ENCODE data around the gene KCTD16. TPM values are rescaled to one million over a fixed set of nuclear protein-coding genes. Genes with fewer than 3 reads are reported as not detected.

The KCTD16 gene
- total RNA-seq, 1 donor from 2014 or later: 0.37 TPM

GRCh38 chr5:144478565-144478964, 307.9 kb downstream of the KCTD16 start:
- peaks cover 21% of the 10 kb centered on the region for H3K4me1 Mint-ChIP-seq
- TF ChIP-seq, protein P1, sequence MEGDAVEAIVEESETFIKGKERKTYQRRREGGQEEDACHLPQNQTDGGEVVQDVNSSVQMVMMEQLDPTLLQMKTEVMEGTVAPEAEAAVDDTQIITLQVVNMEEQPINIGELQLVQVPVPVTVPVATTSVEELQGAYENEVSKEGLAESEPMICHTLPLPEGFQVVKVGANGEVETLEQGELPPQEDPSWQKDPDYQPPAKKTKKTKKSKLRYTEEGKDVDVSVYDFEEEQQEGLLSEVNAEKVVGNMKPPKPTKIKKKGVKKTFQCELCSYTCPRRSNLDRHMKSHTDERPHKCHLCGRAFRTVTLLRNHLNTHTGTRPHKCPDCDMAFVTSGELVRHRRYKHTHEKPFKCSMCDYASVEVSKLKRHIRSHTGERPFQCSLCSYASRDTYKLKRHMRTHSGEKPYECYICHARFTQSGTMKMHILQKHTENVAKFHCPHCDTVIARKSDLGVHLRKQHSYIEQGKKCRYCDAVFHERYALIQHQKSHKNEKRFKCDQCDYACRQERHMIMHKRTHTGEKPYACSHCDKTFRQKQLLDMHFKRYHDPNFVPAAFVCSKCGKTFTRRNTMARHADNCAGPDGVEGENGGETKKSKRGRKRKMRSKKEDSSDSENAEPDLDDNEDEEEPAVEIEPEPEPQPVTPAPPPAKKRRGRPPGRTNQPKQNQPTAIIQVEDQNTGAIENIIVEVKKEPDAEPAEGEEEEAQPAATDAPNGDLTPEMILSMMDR (conservative IDR thresholded peaks at IDR 0.05): no peak
- no peak overlapping the region for H3K27ac Mint-ChIP-seq (ENCODE audit: unreplicated experiment)
- H3K4me3 Mint-ChIP-seq: no peak overlapping the region
- H3K9me3 Mint-ChIP-seq: no peaks in the 10 kb centered on the region
- no peak for DNase-seq (ENCODE audit: low read depth, low spot score)
- no peaks in the 10 kb centered on the region for H3K36me3 Mint-ChIP-seq (ENCODE audit: low read depth)
- H3K27me3 Mint-ChIP-seq (ENCODE audit: low read depth): no peaks in the 10 kb centered on the region

GRCh38 chr5:144481861-144482260, 311.2 kb downstream of the KCTD16 start:
- TF ChIP-seq, protein P1 (conservative IDR thresholded peaks at IDR 0.05): no peak
- Mint-ChIP-seq H3K27me3 (ENCODE audit: low read depth) (no peaks in the 10 kb centered on the region), H3K4me1 (peaks cover 18% of the 10 kb centered on the region), H3K27ac (ENCODE audit: unreplicated experiment) (no peak overlapping the region), H3K4me3 (no peak overlapping the region), H3K9me3 (no peaks in the 10 kb centered on the region), H3K36me3 (ENCODE audit: low read depth) (no peaks in the 10 kb centered on the region)
- no peak for DNase-seq (ENCODE audit: low read depth, low spot score)

- DNase-seq (ENCODE audit: low read depth, low spot score): no peak
- Mint-ChIP-seq H3K4me3 (no peak overlapping the region), H3K27me3 (ENCODE audit: low read depth) (no peaks in the 10 kb centered on the region)
Observed at GRCh38 chr5:144484124-144484897, 313.6 kb downstream of the KCTD16 start.

GRCh38 chr5:144485540-144485939, 314.9 kb downstream of the KCTD16 start:
- Mint-ChIP-seq H3K27ac (ENCODE audit: unreplicated experiment) (no peak overlapping the region), H3K27me3 (ENCODE audit: low read depth) (no peaks in the 10 kb centered on the region), H3K36me3 (ENCODE audit: low read depth) (peaks cover 3% of the 10 kb centered on the region), H3K4me3 (no peak overlapping the region), H3K4me1 (peaks cover 16% of the 10 kb centered on the region), H3K9me3 (peaks cover 3% of the 10 kb centered on the region)
- DNase-seq (ENCODE audit: low read depth, low spot score): no peak
- TF ChIP-seq, protein P1 (conservative IDR thresholded peaks at IDR 0.05): no peak

More at GRCh38 chr5:144484124-144484897, 313.6 kb downstream of the KCTD16 start:
- Mint-ChIP-seq H3K9me3 (no peaks in the 10 kb centered on the region), H3K36me3 (ENCODE audit: low read depth) (no peaks in the 10 kb centered on the region), H3K4me1 (peaks cover 20% of the 10 kb centered on the region), H3K27ac (ENCODE audit: unreplicated experiment) (no peak overlapping the region)
- TF ChIP-seq, protein P1 (conservative IDR thresholded peaks at IDR 0.05): no peak

- Mint-ChIP-seq H3K9me3 (peaks cover 3% of the 10 kb centered on the region), H3K27ac (ENCODE audit: unreplicated experiment) (no peak overlapping the region), H3K27me3 (ENCODE audit: low read depth) (no peaks in the 10 kb centered on the region), H3K36me3 (ENCODE audit: low read depth) (peaks cover 3% of the 10 kb centered on the region), H3K4me3 (no peak overlapping the region), H3K4me1 (peaks cover 16% of the 10 kb centered on the region)
- TF ChIP-seq, protein P1 (conservative IDR thresholded peaks at IDR 0.05): no peak
- DNase-seq (ENCODE audit: low read depth, low spot score): no peak
Observed at GRCh38 chr5:144487207-144487606, 316.5 kb downstream of the KCTD16 start.

Data from neural crest cell (in vitro differentiated cells).